ENCODE results near the gene ELL. TPM values are rescaled to one million over a fixed set of nuclear protein-coding genes. Genes with fewer than 3 reads are reported as not detected.

Gene ELL
- total RNA-seq, 1 experiment from 2014 or later = 18.6 TPM

DNA sequence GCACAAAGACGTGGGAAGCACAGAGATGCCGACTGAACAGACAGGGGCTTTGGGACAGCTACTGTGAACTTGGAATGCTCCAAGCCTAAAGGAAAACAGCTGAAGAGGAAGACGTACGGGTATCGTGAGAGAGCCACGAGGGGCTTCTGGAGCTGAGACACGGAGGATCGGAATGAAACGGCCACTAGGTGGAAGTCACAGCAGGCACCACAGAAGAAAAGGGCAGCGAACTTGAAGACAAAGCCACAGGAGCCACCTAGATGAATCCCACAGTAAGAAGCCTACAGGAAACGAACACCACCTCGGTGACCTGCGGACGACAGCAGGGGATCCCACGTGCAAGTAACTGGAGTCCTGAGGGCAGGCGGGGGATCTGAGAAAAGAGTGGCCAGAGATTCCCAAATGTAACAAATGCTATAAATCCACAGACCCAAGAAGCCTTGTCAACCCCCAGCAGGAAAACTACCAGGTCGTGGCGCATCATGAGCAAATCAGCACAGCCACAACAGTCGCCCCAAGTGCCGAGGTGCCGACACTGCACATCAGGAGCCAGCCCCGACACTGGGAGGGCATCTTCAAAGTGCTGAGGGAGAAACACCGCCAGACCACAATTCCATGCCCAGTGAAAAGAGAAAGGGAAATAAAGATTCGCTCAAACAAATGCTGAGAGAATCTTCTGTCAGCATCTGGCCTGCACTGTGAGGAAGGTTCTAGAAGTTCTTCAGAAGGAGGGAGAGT, 44.7 kb downstream of the ELL start:
- ChIA-PET POLR2A (no interaction called here), CTCF (no interaction called here)
- TF ChIP-seq, protein P1, sequence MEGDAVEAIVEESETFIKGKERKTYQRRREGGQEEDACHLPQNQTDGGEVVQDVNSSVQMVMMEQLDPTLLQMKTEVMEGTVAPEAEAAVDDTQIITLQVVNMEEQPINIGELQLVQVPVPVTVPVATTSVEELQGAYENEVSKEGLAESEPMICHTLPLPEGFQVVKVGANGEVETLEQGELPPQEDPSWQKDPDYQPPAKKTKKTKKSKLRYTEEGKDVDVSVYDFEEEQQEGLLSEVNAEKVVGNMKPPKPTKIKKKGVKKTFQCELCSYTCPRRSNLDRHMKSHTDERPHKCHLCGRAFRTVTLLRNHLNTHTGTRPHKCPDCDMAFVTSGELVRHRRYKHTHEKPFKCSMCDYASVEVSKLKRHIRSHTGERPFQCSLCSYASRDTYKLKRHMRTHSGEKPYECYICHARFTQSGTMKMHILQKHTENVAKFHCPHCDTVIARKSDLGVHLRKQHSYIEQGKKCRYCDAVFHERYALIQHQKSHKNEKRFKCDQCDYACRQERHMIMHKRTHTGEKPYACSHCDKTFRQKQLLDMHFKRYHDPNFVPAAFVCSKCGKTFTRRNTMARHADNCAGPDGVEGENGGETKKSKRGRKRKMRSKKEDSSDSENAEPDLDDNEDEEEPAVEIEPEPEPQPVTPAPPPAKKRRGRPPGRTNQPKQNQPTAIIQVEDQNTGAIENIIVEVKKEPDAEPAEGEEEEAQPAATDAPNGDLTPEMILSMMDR (IDR thresholded peaks at IDR 0.05) = peak; percentile 52; the same call in 1 of the 2 replicates
- TF ChIP-seq SIN3A (IDR thresholded peaks at IDR 0.05; ENCODE audit: borderline replicate concordance, insufficient read depth, low read depth, low read length) = no peak
- H3K4me1 ChIP-seq (ENCODE audit: control insufficient read depth, insufficient read depth, low read length) = peaks cover 21% of the 10 kb centered on the region
- H3K36me3 ChIP-seq (ENCODE audit: control insufficient read depth, insufficient read depth, low read length) = no peaks in the 10 kb centered on the region
- H3K27ac ChIP-seq (ENCODE audit: low read length) = no peak overlapping the region; the same call in 1 of the 2 replicates
- DNase-seq (ENCODE audit: low read depth, low spot score) (no peak), ATAC-seq (no peak)
- no peaks in the 10 kb centered on the region for H3K9me3 ChIP-seq (ENCODE audit: control insufficient read depth, insufficient read depth, low read depth, low read length)
- H3K4me3 ChIP-seq (ENCODE audit: low read depth in 2 of 2, low read length in 2 of 2) = no peak overlapping the region
- no TSS peak for BruUV-seq (replicated peaks)
- intact Hi-C loops (cut with micrococcal nuclease; ENCODE audit: unreplicated experiment) (no loop called here), in situ Hi-C loops (cut with HindIII; ENCODE audit: low pct_unique_long_range_greater_than_20kb, low sequenced_read_pairs) (no loop called here)
- H3K27me3 ChIP-seq (ENCODE audit: control insufficient read depth, insufficient read depth, low read length) = no peaks in the 10 kb centered on the region

DNA sequence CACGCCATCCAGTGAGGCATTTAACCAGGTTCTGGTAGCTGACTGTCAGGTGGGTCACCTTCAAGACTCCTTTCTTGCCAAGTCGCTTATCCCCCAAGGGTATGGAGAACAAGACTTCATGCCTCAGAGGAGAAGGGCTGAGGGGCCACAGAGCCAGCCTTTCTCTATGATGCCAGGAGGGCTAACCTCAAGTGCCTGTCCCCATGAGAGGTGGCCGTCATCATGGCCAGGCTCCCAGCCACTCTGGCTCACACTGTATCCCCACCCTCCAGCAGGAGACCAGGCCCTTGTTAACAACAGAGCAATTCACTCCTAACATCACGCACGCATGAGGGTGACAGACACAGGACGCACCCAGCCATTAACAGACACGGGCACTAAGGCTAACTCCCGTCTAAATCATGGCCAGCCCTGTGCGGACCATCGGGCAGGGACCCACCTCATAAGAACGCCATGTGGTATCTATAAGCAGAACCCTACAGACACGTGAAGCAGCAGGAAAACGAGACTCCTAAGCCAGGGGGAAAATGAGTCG, 45.3 kb downstream of the ELL start:
- POLR2A ChIA-PET = no interaction called here
- ATAC-seq (no peak), DNase-seq (ENCODE audit: low read depth, low spot score) (no peak)
- no TSS peak for BruUV-seq (replicated peaks)
- Histone ChIP-seq H3K36me3 (ENCODE audit: control insufficient read depth, insufficient read depth, low read length) (no peaks in the 10 kb centered on the region), H3K9me3 (ENCODE audit: control insufficient read depth, insufficient read depth, low read depth, low read length) (no peaks in the 10 kb centered on the region), H3K4me3 (ENCODE audit: low read depth in 2 of 2, low read length in 2 of 2) (no peak overlapping the region), H3K27ac (ENCODE audit: low read length) (no peak overlapping the region; the same call in 1 of the 2 replicates), H3K4me1 (ENCODE audit: control insufficient read depth, insufficient read depth, low read length) (peaks cover 21% of the 10 kb centered on the region), H3K27me3 (ENCODE audit: control insufficient read depth, insufficient read depth, low read length) (no peaks in the 10 kb centered on the region)
- CTCF ChIA-PET = no interaction called here
- intact Hi-C loops (cut with micrococcal nuclease; ENCODE audit: unreplicated experiment) = no loop called here
- no peak for TF ChIP-seq POLR2AphosphoS5 (IDR thresholded peaks at IDR 0.05; ENCODE audit: low read depth, low read length)
- TF ChIP-seq, protein P1 (IDR thresholded peaks at IDR 0.05) = no peak
- no peak for TF ChIP-seq SIN3A (IDR thresholded peaks at IDR 0.05; ENCODE audit: borderline replicate concordance, insufficient read depth, low read depth, low read length)
- TF ChIP-seq TCF7L2 (IDR thresholded peaks at IDR 0.05; ENCODE audit: low read depth, low read length) = no peak
- TF ChIP-seq, protein P2, sequence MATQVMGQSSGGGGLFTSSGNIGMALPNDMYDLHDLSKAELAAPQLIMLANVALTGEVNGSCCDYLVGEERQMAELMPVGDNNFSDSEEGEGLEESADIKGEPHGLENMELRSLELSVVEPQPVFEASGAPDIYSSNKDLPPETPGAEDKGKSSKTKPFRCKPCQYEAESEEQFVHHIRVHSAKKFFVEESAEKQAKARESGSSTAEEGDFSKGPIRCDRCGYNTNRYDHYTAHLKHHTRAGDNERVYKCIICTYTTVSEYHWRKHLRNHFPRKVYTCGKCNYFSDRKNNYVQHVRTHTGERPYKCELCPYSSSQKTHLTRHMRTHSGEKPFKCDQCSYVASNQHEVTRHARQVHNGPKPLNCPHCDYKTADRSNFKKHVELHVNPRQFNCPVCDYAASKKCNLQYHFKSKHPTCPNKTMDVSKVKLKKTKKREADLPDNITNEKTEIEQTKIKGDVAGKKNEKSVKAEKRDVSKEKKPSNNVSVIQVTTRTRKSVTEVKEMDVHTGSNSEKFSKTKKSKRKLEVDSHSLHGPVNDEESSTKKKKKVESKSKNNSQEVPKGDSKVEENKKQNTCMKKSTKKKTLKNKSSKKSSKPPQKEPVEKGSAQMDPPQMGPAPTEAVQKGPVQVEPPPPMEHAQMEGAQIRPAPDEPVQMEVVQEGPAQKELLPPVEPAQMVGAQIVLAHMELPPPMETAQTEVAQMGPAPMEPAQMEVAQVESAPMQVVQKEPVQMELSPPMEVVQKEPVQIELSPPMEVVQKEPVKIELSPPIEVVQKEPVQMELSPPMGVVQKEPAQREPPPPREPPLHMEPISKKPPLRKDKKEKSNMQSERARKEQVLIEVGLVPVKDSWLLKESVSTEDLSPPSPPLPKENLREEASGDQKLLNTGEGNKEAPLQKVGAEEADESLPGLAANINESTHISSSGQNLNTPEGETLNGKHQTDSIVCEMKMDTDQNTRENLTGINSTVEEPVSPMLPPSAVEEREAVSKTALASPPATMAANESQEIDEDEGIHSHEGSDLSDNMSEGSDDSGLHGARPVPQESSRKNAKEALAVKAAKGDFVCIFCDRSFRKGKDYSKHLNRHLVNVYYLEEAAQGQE (IDR thresholded peaks at IDR 0.05; ENCODE audit: insufficient read depth in 1 of 2, low read depth in 2 of 2, low read length in 1 of 2) = no peak
- in situ Hi-C loops (cut with HindIII; ENCODE audit: low pct_unique_long_range_greater_than_20kb, low sequenced_read_pairs) = no loop called here
